GM23338 (cell line): ENCODE measurements around the gene CLSTN2. TPM values are rescaled to one million over a fixed set of nuclear protein-coding genes. Genes with fewer than 3 reads are reported as not detected.

ENCODE experiments used
- ATAC-seq: fragments of 200-7000 bp; cut with Tn5 transposase; 3 replicates; pipeline ENCODE4 v1.9.1; 2020
- DNase-seq: peaks from one replicate; pipeline ENCODE4 v3.0.0-alpha.2; 2015; ENCODE audit warnings: low spot score
- H2AFZ ChIP-seq: fragments of 200-600 bp; sonication (generic); 2 replicates; pipeline ENCODE4 v1.8.0; 2016; ENCODE audit warnings: antibody characterized with exemption, mild to moderate bottlenecking, moderate library complexity
- H3F3A ChIP-seq: fragments of 200-600 bp; sonication (generic); replicated peaks from 2 replicates; pipeline ENCODE4 v1.8.0; 2017; ENCODE audit warnings: antibody characterized with exemption, mixed run types, low read depth
- H3K27ac ChIP-seq: fragments of 200-600 bp; sonication (generic); 2 replicates; pipeline ENCODE4 v1.6.1; 2016; ENCODE audit warnings: low read depth
- H3K27me3 ChIP-seq: fragments of 200-600 bp; sonication (generic); 2 replicates; pipeline ENCODE4 v1.8.0; 2016; ENCODE audit warnings: mild to moderate bottlenecking, mixed run types, moderate library complexity; ENCODE audit not compliant: insufficient read depth
- H3K36me3 ChIP-seq: fragments of 200-600 bp; sonication (generic); 2 replicates; pipeline ENCODE4 v1.8.0; 2016; ENCODE audit warnings: mild to moderate bottlenecking; ENCODE audit not compliant: insufficient read depth
- H3K4me1 ChIP-seq: fragments of 200-600 bp; sonication (generic); 2 replicates; pipeline ENCODE4 v1.8.0; 2016; ENCODE audit warnings: mild to moderate bottlenecking, moderate library complexity; ENCODE audit not compliant: insufficient read depth
- H3K4me2 ChIP-seq: fragments of 200-600 bp; sonication (generic); 2 replicates; pipeline ENCODE4 v1.7.1; 2017; ENCODE audit warnings: mixed run types
- H3K4me3 ChIP-seq: fragments of 200-600 bp; sonication (generic); 2 replicates; pipeline ENCODE4 v1.6.1; 2016; ENCODE audit warnings: mixed run types
- H3K79me2 ChIP-seq: fragments of 200-600 bp; sonication (generic); replicated peaks from 2 replicates; pipeline ENCODE4 v1.8.0; 2017; ENCODE audit warnings: mild to moderate bottlenecking; ENCODE audit not compliant: insufficient read depth
- H3K9me2 ChIP-seq: fragments of 200-600 bp; sonication (generic); 2 replicates; pipeline ENCODE4 v1.8.0; 2017; ENCODE audit not compliant: insufficient read depth
- H4K20me1 ChIP-seq: fragments of 200-600 bp; sonication (generic); replicated peaks from 2 replicates; pipeline ENCODE4 v1.8.0; 2017; ENCODE audit warnings: mild to moderate bottlenecking; ENCODE audit not compliant: insufficient read depth
- H3K27ac Mint-ChIP-seq: 2 replicates; pipeline ENCODE4 v1.8.0; 2020; ENCODE audit warnings: inconsistent platforms, mild to moderate bottlenecking, moderate library complexity, mixed read lengths
- H3K27me3 Mint-ChIP-seq: 3 replicates; pipeline ENCODE4 v1.8.0; 2022; ENCODE audit warnings: low read depth, mild to moderate bottlenecking, moderate library complexity, mixed read lengths, inconsistent platforms; ENCODE audit not compliant: insufficient read depth, poor library complexity
- H3K36me3 Mint-ChIP-seq: 3 replicates; pipeline ENCODE4 v1.8.0; 2021; ENCODE audit warnings: low read depth, mild to moderate bottlenecking, inconsistent platforms, moderate library complexity, mixed read lengths
- H3K4me1 Mint-ChIP-seq: 3 replicates; pipeline ENCODE4 v1.8.0; 2020; ENCODE audit warnings: mild to moderate bottlenecking, inconsistent platforms, mixed read lengths
- H3K4me3 Mint-ChIP-seq: 3 replicates; pipeline ENCODE4 v1.8.0; 2021; ENCODE audit warnings: moderate library complexity, mild to moderate bottlenecking, inconsistent platforms, mixed read lengths
- H3K9me3 Mint-ChIP-seq: 3 replicates; pipeline ENCODE4 v1.8.0; 2020; ENCODE audit warnings: moderate library complexity, mild to moderate bottlenecking, inconsistent platforms, mixed read lengths
- CREB1 ChIP-seq: fragments of 250-450 bp; sonication (Bioruptor Pico); IDR thresholded peaks from 2 replicates; pipeline ENCODE4 v1.5.0; 2020; ENCODE audit warnings: low read depth, mild to moderate bottlenecking, moderate library complexity
- EZH2 ChIP-seq: fragments of 200-600 bp; sonication (generic); IDR thresholded peaks from one replicate; pipeline ENCODE4 v1.8.0; 2017; ENCODE audit warnings: antibody characterized with exemption, mild to moderate bottlenecking, low read depth; ENCODE audit not compliant: unreplicated experiment
- JUNB ChIP-seq: IDR thresholded peaks from one replicate; pipeline ENCODE4 v1.6.1; 2016; ENCODE audit warnings: antibody characterized with exemption; ENCODE audit not compliant: unreplicated experiment
- NANOG ChIP-seq: IDR thresholded peaks from 2 replicates; pipeline ENCODE4 v1.6.1; 2016; ENCODE audit warnings: antibody characterized with exemption, borderline replicate concordance
- POLR2AphosphoS5 ChIP-seq: IDR thresholded peaks from 2 replicates; pipeline ENCODE4 v1.6.1; 2016; ENCODE audit warnings: antibody characterized with exemption, low read depth
- STAT1 ChIP-seq: IDR thresholded peaks from one replicate; pipeline ENCODE4 v1.6.1; 2016; ENCODE audit warnings: antibody characterized with exemption; ENCODE audit not compliant: unreplicated experiment
- ZNF114 ChIP-seq: fragments of 250-450 bp; sonication (Bioruptor Pico); IDR thresholded peaks from 2 replicates; pipeline ENCODE4 v1.5.0; 2020; ENCODE audit warnings: mild to moderate bottlenecking, moderate library complexity
- ZNF331 ChIP-seq: fragments of 250-450 bp; sonication (Bioruptor Pico); IDR thresholded peaks from 2 replicates; pipeline ENCODE4 v1.5.0; 2020; ENCODE audit warnings: low read depth, mild to moderate bottlenecking, moderate library complexity
- polyA plus RNA-seq: library from polyadenylated mRNA; unstranded; fragments of >200 nt; fragmentation: Nextera tagmentation; extraction: Ambion mirVana; gene quantifications from 2 replicates; pipeline ENCODE4 v1.2.1, GENCODE V29; 2016
- total RNA-seq: library from RNA; depleted of rRNA; stranded (reverse); fragments of >200 nt; shearing (Covaris generic); gene quantifications from 2 replicates; pipeline ENCODE4 v1.2.3, GENCODE V29; 2014
- TF ChIP-seq, protein P1 (sequence below): IDR thresholded peaks from one replicate; pipeline ENCODE4 v1.6.1; 2018; ENCODE audit warnings: antibody characterized with exemption; ENCODE audit not compliant: unreplicated experiment
- TF ChIP-seq, protein P2 (sequence below): fragments of 250-450 bp; sonication (Bioruptor Pico); IDR thresholded peaks from 2 replicates; pipeline ENCODE4 v1.5.0; 2020; ENCODE audit warnings: mild to moderate bottlenecking, moderate library complexity

Gene CLSTN2
- total and polyA plus RNA-seq, 2 experiments from 2014 or later = 0.11 to 0.83 TPM

DNA sequence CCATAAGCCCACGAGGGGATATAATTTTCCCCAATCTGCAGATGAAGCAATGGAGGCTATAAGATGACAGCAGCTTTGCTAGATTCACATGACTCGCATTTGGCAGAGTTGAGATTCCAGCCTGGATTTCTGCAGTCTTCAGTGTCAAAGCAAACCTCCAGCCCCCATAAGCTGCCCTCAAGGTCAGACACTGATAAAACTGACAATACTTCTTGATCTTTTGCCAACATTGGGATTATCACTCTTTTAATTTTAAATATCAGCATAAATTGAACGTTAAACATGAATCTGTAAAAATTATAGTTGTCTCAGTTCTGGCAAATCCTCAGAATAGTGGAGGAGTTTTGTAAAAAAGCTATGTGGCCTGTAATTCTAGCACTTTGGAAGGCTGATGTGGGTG, 508.8 kb downstream of the CLSTN2 start:
- H3K36me3 Mint-ChIP-seq = no peaks in the 10 kb centered on the region
- H3K36me3 ChIP-seq = no peaks in the 10 kb centered on the region
- H3K4me2 ChIP-seq = no peak overlapping the region
- peaks cover 3% of the 10 kb centered on the region; the same call in 1 of the 2 replicates for H3K9me2 ChIP-seq
- no peaks in the 10 kb centered on the region for H3K79me2 ChIP-seq
- TF ChIP-seq EZH2 (no peak), POLR2AphosphoS5 (no peak), ZNF331 (CRISPR knock-in tag) (no peak), STAT1 (no peak), ZNF114 (CRISPR knock-in tag) (no peak), CREB1 (CRISPR knock-in tag) (no peak), JUNB (no peak)
- TF ChIP-seq, protein P1, sequence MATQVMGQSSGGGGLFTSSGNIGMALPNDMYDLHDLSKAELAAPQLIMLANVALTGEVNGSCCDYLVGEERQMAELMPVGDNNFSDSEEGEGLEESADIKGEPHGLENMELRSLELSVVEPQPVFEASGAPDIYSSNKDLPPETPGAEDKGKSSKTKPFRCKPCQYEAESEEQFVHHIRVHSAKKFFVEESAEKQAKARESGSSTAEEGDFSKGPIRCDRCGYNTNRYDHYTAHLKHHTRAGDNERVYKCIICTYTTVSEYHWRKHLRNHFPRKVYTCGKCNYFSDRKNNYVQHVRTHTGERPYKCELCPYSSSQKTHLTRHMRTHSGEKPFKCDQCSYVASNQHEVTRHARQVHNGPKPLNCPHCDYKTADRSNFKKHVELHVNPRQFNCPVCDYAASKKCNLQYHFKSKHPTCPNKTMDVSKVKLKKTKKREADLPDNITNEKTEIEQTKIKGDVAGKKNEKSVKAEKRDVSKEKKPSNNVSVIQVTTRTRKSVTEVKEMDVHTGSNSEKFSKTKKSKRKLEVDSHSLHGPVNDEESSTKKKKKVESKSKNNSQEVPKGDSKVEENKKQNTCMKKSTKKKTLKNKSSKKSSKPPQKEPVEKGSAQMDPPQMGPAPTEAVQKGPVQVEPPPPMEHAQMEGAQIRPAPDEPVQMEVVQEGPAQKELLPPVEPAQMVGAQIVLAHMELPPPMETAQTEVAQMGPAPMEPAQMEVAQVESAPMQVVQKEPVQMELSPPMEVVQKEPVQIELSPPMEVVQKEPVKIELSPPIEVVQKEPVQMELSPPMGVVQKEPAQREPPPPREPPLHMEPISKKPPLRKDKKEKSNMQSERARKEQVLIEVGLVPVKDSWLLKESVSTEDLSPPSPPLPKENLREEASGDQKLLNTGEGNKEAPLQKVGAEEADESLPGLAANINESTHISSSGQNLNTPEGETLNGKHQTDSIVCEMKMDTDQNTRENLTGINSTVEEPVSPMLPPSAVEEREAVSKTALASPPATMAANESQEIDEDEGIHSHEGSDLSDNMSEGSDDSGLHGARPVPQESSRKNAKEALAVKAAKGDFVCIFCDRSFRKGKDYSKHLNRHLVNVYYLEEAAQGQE = no peak
- H2AFZ ChIP-seq = no peak overlapping the region
- H3F3A ChIP-seq = no peaks in the 10 kb centered on the region
- H4K20me1 ChIP-seq = no peaks in the 10 kb centered on the region
- no peak for DNase-seq
- no peak overlapping the region for H3K4me3 Mint-ChIP-seq
- ATAC-seq = no peak
- H3K9me3 Mint-ChIP-seq = no peaks in the 10 kb centered on the region
- no peaks in the 10 kb centered on the region for H3K27me3 ChIP-seq
- H3K4me1 Mint-ChIP-seq = no peaks in the 10 kb centered on the region; the same call in 2 of the 3 replicates
- H3K27me3 Mint-ChIP-seq = no peaks in the 10 kb centered on the region
- no peak overlapping the region for H3K4me3 ChIP-seq
- no peak overlapping the region for H3K27ac Mint-ChIP-seq
- H3K4me1 ChIP-seq = no peaks in the 10 kb centered on the region
- no peak overlapping the region for H3K27ac ChIP-seq

DNA sequence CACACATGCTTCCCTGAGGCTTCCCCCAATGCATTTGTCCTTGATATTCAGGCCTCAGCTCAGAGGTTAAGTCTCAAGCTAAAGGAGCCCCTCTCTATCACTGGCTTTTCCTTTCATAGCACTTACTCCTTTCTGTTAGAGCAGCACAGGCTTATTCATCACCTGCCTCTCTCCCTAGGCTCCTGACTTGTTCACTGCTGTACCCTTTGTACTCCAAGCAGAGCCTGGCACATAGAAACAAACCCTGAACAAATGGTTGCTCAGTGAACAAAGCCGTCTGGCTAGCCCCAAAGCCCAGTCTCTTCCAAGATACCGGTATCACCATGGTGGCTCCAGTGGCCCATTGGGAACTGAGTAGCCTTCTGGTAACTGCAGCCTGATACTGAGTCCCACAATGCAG, 511.7 kb downstream of the CLSTN2 start:
- Histone ChIP-seq H3K36me3 (no peaks in the 10 kb centered on the region), H3K27ac (no peak overlapping the region), H3K27me3 (no peaks in the 10 kb centered on the region), H3F3A (no peaks in the 10 kb centered on the region), H2AFZ (no peak overlapping the region), H4K20me1 (no peaks in the 10 kb centered on the region), H3K79me2 (no peaks in the 10 kb centered on the region), H3K4me2 (no peak overlapping the region), H3K4me3 (no peak overlapping the region), H3K9me2 (peaks cover 5% of the 10 kb centered on the region; the same call in 1 of the 2 replicates), H3K4me1 (no peaks in the 10 kb centered on the region)
- ATAC-seq (no peak), DNase-seq (no peak)
- no peaks in the 10 kb centered on the region for H3K36me3 Mint-ChIP-seq
- no peaks in the 10 kb centered on the region; the same call in 2 of the 3 replicates for H3K4me1 Mint-ChIP-seq
- no peak overlapping the region for H3K27ac Mint-ChIP-seq
- no peaks in the 10 kb centered on the region for H3K9me3 Mint-ChIP-seq
- H3K4me3 Mint-ChIP-seq = no peak overlapping the region
- H3K27me3 Mint-ChIP-seq = no peaks in the 10 kb centered on the region
- TF ChIP-seq NANOG (no peak), POLR2AphosphoS5 (no peak)
- TF ChIP-seq, protein P2, sequence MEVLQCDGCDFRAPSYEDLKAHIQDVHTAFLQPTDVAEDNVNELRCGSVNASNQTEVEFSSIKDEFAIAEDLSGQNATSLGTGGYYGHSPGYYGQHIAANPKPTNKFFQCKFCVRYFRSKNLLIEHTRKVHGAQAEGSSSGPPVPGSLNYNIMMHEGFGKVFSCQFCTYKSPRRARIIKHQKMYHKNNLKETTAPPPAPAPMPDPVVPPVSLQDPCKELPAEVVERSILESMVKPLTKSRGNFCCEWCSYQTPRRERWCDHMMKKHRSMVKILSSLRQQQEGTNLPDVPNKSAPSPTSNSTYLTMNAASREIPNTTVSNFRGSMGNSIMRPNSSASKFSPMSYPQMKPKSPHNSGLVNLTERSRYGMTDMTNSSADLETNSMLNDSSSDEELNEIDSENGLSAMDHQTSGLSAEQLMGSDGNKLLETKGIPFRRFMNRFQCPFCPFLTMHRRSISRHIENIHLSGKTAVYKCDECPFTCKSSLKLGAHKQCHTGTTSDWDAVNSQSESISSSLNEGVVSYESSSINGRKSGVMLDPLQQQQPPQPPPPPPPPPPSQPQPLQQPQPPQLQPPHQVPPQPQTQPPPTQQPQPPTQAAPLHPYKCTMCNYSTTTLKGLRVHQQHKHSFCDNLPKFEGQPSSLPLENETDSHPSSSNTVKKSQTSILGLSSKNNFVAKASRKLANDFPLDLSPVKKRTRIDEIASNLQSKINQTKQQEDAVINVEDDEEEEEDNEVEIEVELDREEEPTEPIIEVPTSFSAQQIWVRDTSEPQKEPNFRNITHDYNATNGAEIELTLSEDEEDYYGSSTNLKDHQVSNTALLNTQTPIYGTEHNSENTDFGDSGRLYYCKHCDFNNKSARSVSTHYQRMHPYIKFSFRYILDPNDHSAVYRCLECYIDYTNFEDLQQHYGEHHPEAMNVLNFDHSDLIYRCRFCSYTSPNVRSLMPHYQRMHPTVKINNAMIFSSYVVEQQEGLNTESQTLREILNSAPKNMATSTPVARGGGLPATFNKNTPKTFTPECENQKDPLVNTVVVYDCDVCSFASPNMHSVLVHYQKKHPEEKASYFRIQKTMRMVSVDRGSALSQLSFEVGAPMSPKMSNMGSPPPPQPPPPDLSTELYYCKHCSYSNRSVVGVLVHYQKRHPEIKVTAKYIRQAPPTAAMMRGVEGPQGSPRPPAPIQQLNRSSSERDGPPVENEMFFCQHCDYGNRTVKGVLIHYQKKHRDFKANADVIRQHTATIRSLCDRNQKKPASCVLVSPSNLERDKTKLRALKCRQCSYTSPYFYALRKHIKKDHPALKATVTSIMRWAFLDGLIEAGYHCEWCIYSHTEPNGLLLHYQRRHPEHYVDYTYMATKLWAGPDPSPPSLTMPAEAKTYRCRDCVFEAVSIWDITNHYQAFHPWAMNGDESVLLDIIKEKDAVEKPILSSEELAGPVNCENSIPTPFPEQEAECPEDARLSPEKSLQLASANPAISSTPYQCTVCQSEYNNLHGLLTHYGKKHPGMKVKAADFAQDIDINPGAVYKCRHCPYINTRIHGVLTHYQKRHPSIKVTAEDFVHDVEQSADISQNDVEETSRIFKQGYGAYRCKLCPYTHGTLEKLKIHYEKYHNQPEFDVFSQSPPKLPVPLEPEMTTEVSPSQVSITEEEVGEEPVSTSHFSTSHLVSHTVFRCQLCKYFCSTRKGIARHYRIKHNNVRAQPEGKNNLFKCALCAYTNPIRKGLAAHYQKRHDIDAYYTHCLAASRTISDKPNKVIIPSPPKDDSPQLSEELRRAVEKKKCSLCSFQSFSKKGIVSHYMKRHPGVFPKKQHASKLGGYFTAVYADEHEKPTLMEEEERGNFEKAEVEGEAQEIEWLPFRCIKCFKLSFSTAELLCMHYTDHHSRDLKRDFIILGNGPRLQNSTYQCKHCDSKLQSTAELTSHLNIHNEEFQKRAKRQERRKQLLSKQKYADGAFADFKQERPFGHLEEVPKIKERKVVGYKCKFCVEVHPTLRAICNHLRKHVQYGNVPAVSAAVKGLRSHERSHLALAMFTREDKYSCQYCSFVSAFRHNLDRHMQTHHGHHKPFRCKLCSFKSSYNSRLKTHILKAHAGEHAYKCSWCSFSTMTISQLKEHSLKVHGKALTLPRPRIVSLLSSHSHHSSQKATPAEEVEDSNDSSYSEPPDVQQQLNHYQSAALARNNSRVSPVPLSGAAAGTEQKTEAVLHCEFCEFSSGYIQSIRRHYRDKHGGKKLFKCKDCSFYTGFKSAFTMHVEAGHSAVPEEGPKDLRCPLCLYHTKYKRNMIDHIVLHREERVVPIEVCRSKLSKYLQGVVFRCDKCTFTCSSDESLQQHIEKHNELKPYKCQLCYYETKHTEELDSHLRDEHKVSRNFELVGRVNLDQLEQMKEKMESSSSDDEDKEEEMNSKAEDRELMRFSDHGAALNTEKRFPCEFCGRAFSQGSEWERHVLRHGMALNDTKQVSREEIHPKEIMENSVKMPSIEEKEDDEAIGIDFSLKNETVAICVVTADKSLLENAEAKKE (CRISPR knock-in tag) = no peak
